Panc1 (cell line): Measurements from ENCODE around the gene AUP1. TPM values are rescaled to one million over a fixed set of nuclear protein-coding genes. Genes with fewer than 3 reads are reported as not detected.

Experiments used
- ATAC-seq: fragments of 200-7000 bp; cut with Tn5 transposase; 2 replicates; pipeline ENCODE4 v1.9.1; 2020; ENCODE audit warnings: mild to moderate bottlenecking, moderate library complexity
- BruUV-seq: library from RNA; stranded (reverse); fragments of 400-500 nt; replicated peaks from 2 replicates; lab custom pipeline; 2021; lab: Mats Ljungman, UMichigan
- CTCF ChIA-PET: fragments of 300-600 bp; sonication (Branson Sonifier 250); formaldehyde crosslinking; loops from one replicate; lab custom pipeline; 2022; ENCODE audit warnings: antibody characterized with exemption; lab: Charles Lee
- POLR2A ChIA-PET: fragments of 300-600 bp; sonication (Branson Sonifier 250); formaldehyde crosslinking; loops from one replicate; lab custom pipeline; 2022; ENCODE audit warnings: antibody characterized with exemption; lab: Charles Lee
- DNase-seq: peaks from one replicate; pipeline ENCODE4 v3.0.0-alpha.2; 2010; ENCODE audit warnings: low read depth, low spot score
- H3K27ac ChIP-seq: 2 replicates; pipeline ENCODE4 v1.5.1; 2011; ENCODE audit warnings: mild to moderate bottlenecking, low read length, inconsistent platforms
- H3K27me3 ChIP-seq: fragments of 200-500 bp; sonication (Bioruptor generic); 2 replicates; pipeline ENCODE4 v1.6.0; 2014; ENCODE audit warnings: low read length, inconsistent platforms; ENCODE audit not compliant: control insufficient read depth, insufficient read depth
- H3K36me3 ChIP-seq: fragments of 200-500 bp; sonication (Bioruptor generic); 2 replicates; pipeline ENCODE4 v1.5.1; 2014; ENCODE audit warnings: inconsistent platforms, mild to moderate bottlenecking, low read length, moderate library complexity; ENCODE audit not compliant: control insufficient read depth, insufficient read depth
- H3K4me1 ChIP-seq: 2 replicates; pipeline ENCODE4 v1.5.1; 2011; ENCODE audit warnings: inconsistent platforms, mild to moderate bottlenecking, low read length, moderate library complexity; ENCODE audit not compliant: control insufficient read depth, insufficient read depth
- H3K4me3 ChIP-seq, 2 experiments: 2 replicates each; pipeline ENCODE4 v1.5.1; 2011 to 2012; ENCODE audit warnings: low read depth in 2 of 2, low read length in 2 of 2, mild to moderate bottlenecking in 2 of 2, inconsistent platforms in 1 of 2, moderate library complexity in 1 of 2
- H3K9me3 ChIP-seq: fragments of 200-500 bp; sonication (Bioruptor generic); 2 replicates; pipeline ENCODE4 v1.5.1; 2014; ENCODE audit warnings: low read depth, mild to moderate bottlenecking, inconsistent platforms, low read length, moderate library complexity; ENCODE audit not compliant: control insufficient read depth, insufficient read depth
- POLR2AphosphoS5 ChIP-seq: IDR thresholded peaks from 2 replicates; pipeline ENCODE4 v1.6.1; 2012; ENCODE audit warnings: mild to moderate bottlenecking, low read depth, low read length, moderate library complexity
- SIN3A ChIP-seq: IDR thresholded peaks from 2 replicates; pipeline ENCODE4 v1.6.1; 2012; ENCODE audit warnings: low read depth, mild to moderate bottlenecking, low read length, moderate library complexity, borderline replicate concordance; ENCODE audit not compliant: insufficient read depth
- TCF7L2 ChIP-seq: IDR thresholded peaks from 2 replicates; pipeline ENCODE4 v1.6.1; 2011; ENCODE audit warnings: mild to moderate bottlenecking, low read depth, low read length, inconsistent platforms
- in situ Hi-C: cut with HindIII; loops from 2 replicates; pipeline ENCODE4 v1.10.0; 2016; ENCODE audit warnings: low sequenced_read_pairs, low pct_unique_long_range_greater_than_20kb
- intact Hi-C: fragments of 100-400 bp; cut with micrococcal nuclease; formaldehyde crosslinking; loops from one replicate; pipeline ENCODE4 v1.10.0; 2022; ENCODE audit not compliant: unreplicated experiment
- total RNA-seq: library from RNA; stranded (reverse); gene quantifications from one replicate; pipeline ENCODE4 v1.2.1, GENCODE V29; 2021; ENCODE audit not compliant: unreplicated experiment
- TF ChIP-seq, protein P1 (sequence below), 2 experiments: IDR thresholded peaks; 2 replicates each; pipeline ENCODE4 v1.6.1; 2011 to 2012; ENCODE audit warnings: low read depth in 2 of 2, control low read depth in 1 of 2, low read length in 1 of 2, mild to moderate bottlenecking in 1 of 2, moderate library complexity in 1 of 2; ENCODE audit not compliant: insufficient read depth in 1 of 2
- TF ChIP-seq, protein P2 (sequence below): fragments of 450-650 bp; IDR thresholded peaks from 2 replicates; pipeline ENCODE4 v1.5.1; 2017; ENCODE audit warnings: mild to moderate bottlenecking

Gene AUP1
- total RNA-seq, 1 experiment from 2014 or later, result 142 TPM

DNA sequence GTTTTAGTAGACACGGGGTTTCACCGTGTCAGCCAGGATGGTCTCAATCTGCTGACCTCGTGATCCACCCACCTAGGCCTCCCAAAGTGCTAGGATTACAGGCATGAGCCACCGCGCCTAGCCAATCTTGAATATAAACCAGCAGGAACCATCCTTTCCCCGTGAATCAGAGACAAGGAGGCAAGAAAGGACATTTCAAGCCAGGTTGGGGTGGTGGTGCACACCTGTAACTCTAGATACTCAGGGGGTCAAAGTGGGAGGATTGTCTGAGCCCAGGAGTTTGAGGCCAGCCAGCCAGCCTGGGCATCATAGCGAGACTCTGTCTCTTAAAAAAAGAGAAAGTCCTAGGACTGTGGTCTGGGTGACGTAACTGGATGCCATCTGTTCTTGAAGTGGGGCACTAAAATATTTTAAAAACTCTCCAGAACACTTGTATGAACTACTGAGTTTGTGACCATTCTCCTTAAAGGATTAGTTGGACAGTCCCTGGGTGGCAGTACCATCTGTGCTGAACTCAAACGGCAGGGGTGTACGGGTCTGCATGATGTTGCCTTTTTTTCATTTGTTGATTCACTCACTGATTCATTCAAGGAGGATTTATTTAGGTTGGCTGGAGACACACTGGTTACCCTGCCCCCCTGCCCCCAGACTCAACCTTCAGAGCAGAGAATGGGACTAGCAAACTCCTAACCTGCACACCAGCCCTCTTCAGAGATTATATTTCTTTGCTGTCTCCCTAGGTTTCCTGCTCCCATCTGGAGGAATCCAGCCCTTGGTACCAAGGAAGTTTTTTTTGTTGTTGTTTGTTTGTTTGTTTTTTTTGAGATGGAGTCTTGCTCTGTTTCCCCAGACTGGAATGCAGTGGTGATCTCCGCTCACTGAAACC, 18.2 kb downstream of the AUP1 start:
- ChIA-PET POLR2A (no interaction called here), CTCF (no interaction called here)
- ATAC-seq, result no peak
- Histone ChIP-seq H3K9me3 (no peaks in the 10 kb centered on the region), H3K4me3 (no peak overlapping the region), H3K4me1 (peaks cover 4% of the 10 kb centered on the region), H3K36me3 (peaks cover 4% of the 10 kb centered on the region; the same call in 1 of the 2 replicates), H3K27me3 (no peaks in the 10 kb centered on the region), H3K27ac (no peak overlapping the region)
- intact Hi-C loops, result no loop called here
- TF ChIP-seq, protein P1, sequence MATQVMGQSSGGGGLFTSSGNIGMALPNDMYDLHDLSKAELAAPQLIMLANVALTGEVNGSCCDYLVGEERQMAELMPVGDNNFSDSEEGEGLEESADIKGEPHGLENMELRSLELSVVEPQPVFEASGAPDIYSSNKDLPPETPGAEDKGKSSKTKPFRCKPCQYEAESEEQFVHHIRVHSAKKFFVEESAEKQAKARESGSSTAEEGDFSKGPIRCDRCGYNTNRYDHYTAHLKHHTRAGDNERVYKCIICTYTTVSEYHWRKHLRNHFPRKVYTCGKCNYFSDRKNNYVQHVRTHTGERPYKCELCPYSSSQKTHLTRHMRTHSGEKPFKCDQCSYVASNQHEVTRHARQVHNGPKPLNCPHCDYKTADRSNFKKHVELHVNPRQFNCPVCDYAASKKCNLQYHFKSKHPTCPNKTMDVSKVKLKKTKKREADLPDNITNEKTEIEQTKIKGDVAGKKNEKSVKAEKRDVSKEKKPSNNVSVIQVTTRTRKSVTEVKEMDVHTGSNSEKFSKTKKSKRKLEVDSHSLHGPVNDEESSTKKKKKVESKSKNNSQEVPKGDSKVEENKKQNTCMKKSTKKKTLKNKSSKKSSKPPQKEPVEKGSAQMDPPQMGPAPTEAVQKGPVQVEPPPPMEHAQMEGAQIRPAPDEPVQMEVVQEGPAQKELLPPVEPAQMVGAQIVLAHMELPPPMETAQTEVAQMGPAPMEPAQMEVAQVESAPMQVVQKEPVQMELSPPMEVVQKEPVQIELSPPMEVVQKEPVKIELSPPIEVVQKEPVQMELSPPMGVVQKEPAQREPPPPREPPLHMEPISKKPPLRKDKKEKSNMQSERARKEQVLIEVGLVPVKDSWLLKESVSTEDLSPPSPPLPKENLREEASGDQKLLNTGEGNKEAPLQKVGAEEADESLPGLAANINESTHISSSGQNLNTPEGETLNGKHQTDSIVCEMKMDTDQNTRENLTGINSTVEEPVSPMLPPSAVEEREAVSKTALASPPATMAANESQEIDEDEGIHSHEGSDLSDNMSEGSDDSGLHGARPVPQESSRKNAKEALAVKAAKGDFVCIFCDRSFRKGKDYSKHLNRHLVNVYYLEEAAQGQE (IDR thresholded peaks at IDR 0.05; ENCODE audit: insufficient read depth in 1 of 2, low read depth in 2 of 2, low read length in 1 of 2), result no peak
- TF ChIP-seq, protein P2, sequence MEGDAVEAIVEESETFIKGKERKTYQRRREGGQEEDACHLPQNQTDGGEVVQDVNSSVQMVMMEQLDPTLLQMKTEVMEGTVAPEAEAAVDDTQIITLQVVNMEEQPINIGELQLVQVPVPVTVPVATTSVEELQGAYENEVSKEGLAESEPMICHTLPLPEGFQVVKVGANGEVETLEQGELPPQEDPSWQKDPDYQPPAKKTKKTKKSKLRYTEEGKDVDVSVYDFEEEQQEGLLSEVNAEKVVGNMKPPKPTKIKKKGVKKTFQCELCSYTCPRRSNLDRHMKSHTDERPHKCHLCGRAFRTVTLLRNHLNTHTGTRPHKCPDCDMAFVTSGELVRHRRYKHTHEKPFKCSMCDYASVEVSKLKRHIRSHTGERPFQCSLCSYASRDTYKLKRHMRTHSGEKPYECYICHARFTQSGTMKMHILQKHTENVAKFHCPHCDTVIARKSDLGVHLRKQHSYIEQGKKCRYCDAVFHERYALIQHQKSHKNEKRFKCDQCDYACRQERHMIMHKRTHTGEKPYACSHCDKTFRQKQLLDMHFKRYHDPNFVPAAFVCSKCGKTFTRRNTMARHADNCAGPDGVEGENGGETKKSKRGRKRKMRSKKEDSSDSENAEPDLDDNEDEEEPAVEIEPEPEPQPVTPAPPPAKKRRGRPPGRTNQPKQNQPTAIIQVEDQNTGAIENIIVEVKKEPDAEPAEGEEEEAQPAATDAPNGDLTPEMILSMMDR, result no peak
- TF ChIP-seq POLR2AphosphoS5 (no peak), TCF7L2 (no peak), SIN3A (no peak)
- no TSS peak for BruUV-seq
- DNase-seq, result no peak
- in situ Hi-C loops, result no loop called here

DNA sequence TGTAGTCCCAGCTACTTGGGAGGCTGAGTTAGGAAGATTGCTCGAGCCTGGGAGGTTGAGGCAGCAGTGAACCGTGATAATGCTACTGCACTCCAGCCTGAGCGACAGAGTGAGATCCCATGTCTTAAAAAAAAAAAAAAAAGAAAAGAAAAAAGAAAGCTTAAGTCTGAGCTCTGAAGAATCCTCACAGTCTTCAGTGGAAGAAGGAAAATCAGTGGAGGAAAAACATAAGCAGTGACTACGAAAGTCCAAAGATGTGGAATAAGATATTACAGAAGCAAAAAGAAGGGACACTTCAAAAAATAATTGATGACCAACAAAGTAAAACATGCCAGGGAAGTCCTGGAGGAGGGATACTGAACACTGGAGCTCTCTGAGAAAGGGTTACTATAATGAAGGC, 19.2 kb downstream of the AUP1 start:
- POLR2A ChIA-PET, result interaction anchor here (0.6 to 0.7 kb wide), 3 partner anchors 8 to 27 kb away, joined by 3 to 6 read pairs (median 3); partner anchors contain the start of genes CCDC142 and TTC31
- intact Hi-C loops, result no loop called here

More for the DNA sequence above, 19.2 kb downstream of the AUP1 start:
- Histone ChIP-seq H3K9me3 (no peaks in the 10 kb centered on the region), H3K27ac (no peak overlapping the region), H3K36me3 (peaks cover 4% of the 10 kb centered on the region; the same call in 1 of the 2 replicates), H3K4me3 (no peak overlapping the region), H3K27me3 (no peaks in the 10 kb centered on the region), H3K4me1 (peaks cover 11% of the 10 kb centered on the region)
- TF ChIP-seq POLR2AphosphoS5 (no peak), TCF7L2 (no peak), SIN3A (no peak)
- TF ChIP-seq, protein P2, result no peak
- TF ChIP-seq, protein P1 (IDR thresholded peaks at IDR 0.05; ENCODE audit: insufficient read depth in 1 of 2, low read depth in 2 of 2, low read length in 1 of 2), result no peak
- BruUV-seq, result no TSS peak
- CTCF ChIA-PET, result interaction anchor here (0.6 kb wide), 1 partner anchor 67 kb away, joined by 4 read pairs; no protein-coding TSS in a partner anchor
- ATAC-seq, result no peak
- DNase-seq, result no peak
- in situ Hi-C loops, result no loop called here
